Thyroid gland (tissue), 4 donors: ENCODE results near the gene ASPSCR1.

Experiments
- CTCF ChIP-seq, 6 experiments: fragments of 200-600 bp in 3 of 6; fragments of 450-650 bp in 3 of 6; sonication (generic) in 3 of 6; IDR thresholded peaks; one replicate each; pipeline ENCODE4 v1.5.1; 2016 to 2019; ENCODE audit warnings: antibody characterized with exemption in 6 of 6, mild to moderate bottlenecking in 2 of 6, inconsistent platforms in 1 of 6, moderate library complexity in 1 of 6
- POLR2A ChIP-seq, 2 donors: fragments of 450-650 bp; IDR thresholded peaks; one replicate each; pipeline ENCODE4 v1.6.1; 2017; ENCODE audit warnings: antibody characterized with exemption in 2 of 2, mild to moderate bottlenecking in 2 of 2, moderate library complexity in 1 of 2

- TF ChIP-seq CTCF (IDR thresholded peaks at IDR 0.05) (no peak), POLR2A (IDR thresholded peaks at IDR 0.05) (no peak)
Observed at GRCh38 chr17:81955756-81956544, 21.5 kb upstream of the ASPSCR1 start.
